HG02870 (cell line): ENCODE data around the gene MON2.
"Not testable (repeated sequence)": the region's sequence is repeated elsewhere in the genome, so short reads cannot be mapped to it uniquely, and the experiment has no call there.

Source experiments
- ATAC-seq: cut with Tn5 transposase; IDR thresholded peaks from one replicate; pipeline ENCODE4 v1.9.1; 2021; ENCODE audit warnings: mild to moderate bottlenecking, moderate library complexity; ENCODE audit not compliant: unreplicated experiment

Gene MON2

GRCh38 chr12:62472472-62472871 lies 5.8 kb downstream of the MON2 start:
- ATAC-seq = no peak

GRCh38 chr12:62481843-62482540 lies 15.4 kb downstream of the MON2 start:
- ATAC-seq = no peak

GRCh38 chr12:62482769-62483168 lies 16.1 kb downstream of the MON2 start:
- no peak for ATAC-seq

GRCh38 chr12:62484233-62484632 lies 17.6 kb downstream of the MON2 start:
- peak; percentile 46 for ATAC-seq

- no peak for ATAC-seq
Observed at GRCh38 chr12:62505786-62506185, 39.2 kb downstream of the MON2 start.

GRCh38 chr12:62512901-62513300 lies 46.3 kb downstream of the MON2 start:
- ATAC-seq = no peak

GRCh38 chr12:62514080-62514479 lies 47.5 kb downstream of the MON2 start:
- not testable (repeated sequence) for ATAC-seq

GRCh38 chr12:62516927-62517326 lies 50.3 kb downstream of the MON2 start:
- ATAC-seq = no peak

GRCh38 chr12:62517887-62518286 lies 51.3 kb downstream of the MON2 start:
- no peak for ATAC-seq

GRCh38 chr12:62519043-62519442 lies 52.4 kb downstream of the MON2 start:
- no peak for ATAC-seq

GRCh38 chr12:62520361-62520760 lies 53.7 kb downstream of the MON2 start:
- no peak for ATAC-seq

GRCh38 chr12:62522984-62523383 lies 56.4 kb downstream of the MON2 start:
- peak; percentile 71 for ATAC-seq

- no peak for ATAC-seq
Observed at GRCh38 chr12:62523619-62524018, 57.0 kb downstream of the MON2 start.

- no peak for ATAC-seq
Observed at GRCh38 chr12:62525271-62525670, 58.6 kb downstream of the MON2 start.

- no peak for ATAC-seq
Observed at GRCh38 chr12:62530596-62530995, 64.0 kb downstream of the MON2 start.

- ATAC-seq = no peak
Observed at GRCh38 chr12:62532333-62532732, 65.7 kb downstream of the MON2 start.

GRCh38 chr12:62533087-62533754 lies 66.6 kb downstream of the MON2 start:
- ATAC-seq = no peak

GRCh38 chr12:62533755-62534107 lies 67.1 kb downstream of the MON2 start:
- ATAC-seq = no peak

GRCh38 chr12:62536546-62536945 lies 69.9 kb downstream of the MON2 start:
- no peak for ATAC-seq

GRCh38 chr12:62537551-62537950 lies 70.9 kb downstream of the MON2 start:
- no peak for ATAC-seq

- ATAC-seq = no peak
Observed at GRCh38 chr12:62540354-62540753, 73.7 kb downstream of the MON2 start.

- ATAC-seq = no peak
Observed at GRCh38 chr12:62542814-62543213, 76.2 kb downstream of the MON2 start.

GRCh38 chr12:62543324-62543723 lies 76.7 kb downstream of the MON2 start:
- no peak for ATAC-seq
